Fibroblast of villous mesenchyme (primary cell): ENCODE results near the gene ATP5MK. TPM values are rescaled to one million over a fixed set of nuclear protein-coding genes. Genes with fewer than 3 reads are reported as not detected.
A peak's percentile ranks its signal among the peaks of the same experiment; 100 is the strongest.
"Not testable (repeated sequence)": the region's sequence is repeated elsewhere in the genome, so short reads cannot be mapped to it uniquely, and the experiment has no call there.

Experiments used
- DNase-seq: peaks from one replicate; pipeline ENCODE4 v3.0.0-alpha.2; 2010; ENCODE audit warnings: low read depth
- H3K4me3 ChIP-seq: 2 replicates; pipeline ENCODE4 v1.5.1; 2011; ENCODE audit warnings: low read depth, mild to moderate bottlenecking, low read length
- total RNA-seq: library from RNA; depleted of rRNA; stranded (reverse); fragments of >200 nt; gene quantifications from 2 replicates; pipeline ENCODE4 v1.2.3, GENCODE V29; 2012
- TF ChIP-seq, protein P1 (sequence below): IDR thresholded peaks from 2 replicates; pipeline ENCODE4 v1.5.1; 2012; ENCODE audit warnings: low read depth, mild to moderate bottlenecking, low read length; ENCODE audit not compliant: insufficient read depth

The ATP5MK gene
- total RNA-seq, 1 donor, result 217 TPM

DNA sequence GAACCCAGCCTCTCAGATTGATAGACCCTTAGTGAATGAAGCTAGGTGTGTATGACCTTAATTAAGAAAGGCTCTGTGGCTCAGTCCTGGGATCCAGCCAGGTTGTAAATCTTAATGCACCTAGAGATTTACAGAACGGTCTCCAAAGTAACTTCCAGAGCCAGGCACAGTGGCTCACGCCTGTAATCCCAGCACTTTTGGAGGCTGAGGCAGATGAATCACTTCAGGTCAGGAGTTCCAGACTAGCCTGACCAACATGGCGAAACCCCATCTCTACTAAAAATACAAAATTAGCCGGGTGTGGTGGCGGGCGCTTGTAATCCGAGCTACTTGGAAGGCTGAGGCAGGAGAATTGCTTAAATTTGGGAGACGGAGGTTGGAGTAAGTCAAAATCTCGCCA, 31.6 kb upstream of the ATP5MK start:
- DNase-seq, result no peak
- H3K4me3 ChIP-seq, result no peak overlapping the region
- TF ChIP-seq, protein P1, sequence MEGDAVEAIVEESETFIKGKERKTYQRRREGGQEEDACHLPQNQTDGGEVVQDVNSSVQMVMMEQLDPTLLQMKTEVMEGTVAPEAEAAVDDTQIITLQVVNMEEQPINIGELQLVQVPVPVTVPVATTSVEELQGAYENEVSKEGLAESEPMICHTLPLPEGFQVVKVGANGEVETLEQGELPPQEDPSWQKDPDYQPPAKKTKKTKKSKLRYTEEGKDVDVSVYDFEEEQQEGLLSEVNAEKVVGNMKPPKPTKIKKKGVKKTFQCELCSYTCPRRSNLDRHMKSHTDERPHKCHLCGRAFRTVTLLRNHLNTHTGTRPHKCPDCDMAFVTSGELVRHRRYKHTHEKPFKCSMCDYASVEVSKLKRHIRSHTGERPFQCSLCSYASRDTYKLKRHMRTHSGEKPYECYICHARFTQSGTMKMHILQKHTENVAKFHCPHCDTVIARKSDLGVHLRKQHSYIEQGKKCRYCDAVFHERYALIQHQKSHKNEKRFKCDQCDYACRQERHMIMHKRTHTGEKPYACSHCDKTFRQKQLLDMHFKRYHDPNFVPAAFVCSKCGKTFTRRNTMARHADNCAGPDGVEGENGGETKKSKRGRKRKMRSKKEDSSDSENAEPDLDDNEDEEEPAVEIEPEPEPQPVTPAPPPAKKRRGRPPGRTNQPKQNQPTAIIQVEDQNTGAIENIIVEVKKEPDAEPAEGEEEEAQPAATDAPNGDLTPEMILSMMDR, result no peak

DNA sequence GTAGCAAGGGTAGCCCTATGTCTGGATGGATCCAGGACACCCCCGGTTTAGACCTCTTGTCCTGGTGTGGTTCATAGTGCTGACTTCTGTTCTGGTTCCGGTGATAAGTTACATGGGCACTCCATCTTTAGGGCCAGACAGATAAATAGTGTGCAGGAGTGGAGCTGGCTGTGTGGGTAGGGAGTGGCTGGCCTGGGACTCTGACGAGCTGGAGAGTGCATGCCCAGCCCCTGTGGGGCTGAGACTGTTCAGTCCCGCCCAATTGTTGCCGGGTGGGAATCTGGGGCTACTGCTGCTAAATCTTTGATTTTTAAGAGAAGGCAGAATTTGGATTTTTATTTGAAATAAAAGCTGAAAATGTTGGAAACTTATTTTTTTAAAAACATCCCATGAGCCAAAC, 27.5 kb upstream of the ATP5MK start:
- no peak overlapping the region for H3K4me3 ChIP-seq
- TF ChIP-seq, protein P1, result no peak
- no peak for DNase-seq

DNA sequence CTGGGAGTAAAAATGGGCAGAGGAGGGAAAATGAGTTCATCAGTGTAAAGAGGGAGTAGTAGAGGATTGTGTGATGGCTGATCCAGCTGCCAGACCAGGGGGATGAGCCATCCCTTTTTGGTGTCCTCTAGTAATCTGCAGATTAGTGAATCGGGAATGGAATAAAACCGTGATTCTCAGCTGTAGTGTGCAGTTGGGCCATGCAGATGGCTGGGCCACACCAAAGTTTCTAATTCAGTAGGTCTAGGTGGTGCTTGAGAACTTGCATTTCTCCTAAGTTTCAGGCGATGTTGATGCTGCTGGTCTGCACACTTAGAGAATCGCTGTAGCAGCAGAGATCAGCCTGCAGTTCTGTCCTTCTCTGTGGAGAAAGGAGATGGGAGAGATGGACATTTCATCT, 22.8 kb upstream of the ATP5MK start:
- H3K4me3 ChIP-seq, result no peak overlapping the region
- no peak for DNase-seq
- TF ChIP-seq, protein P1, result no peak

DNA sequence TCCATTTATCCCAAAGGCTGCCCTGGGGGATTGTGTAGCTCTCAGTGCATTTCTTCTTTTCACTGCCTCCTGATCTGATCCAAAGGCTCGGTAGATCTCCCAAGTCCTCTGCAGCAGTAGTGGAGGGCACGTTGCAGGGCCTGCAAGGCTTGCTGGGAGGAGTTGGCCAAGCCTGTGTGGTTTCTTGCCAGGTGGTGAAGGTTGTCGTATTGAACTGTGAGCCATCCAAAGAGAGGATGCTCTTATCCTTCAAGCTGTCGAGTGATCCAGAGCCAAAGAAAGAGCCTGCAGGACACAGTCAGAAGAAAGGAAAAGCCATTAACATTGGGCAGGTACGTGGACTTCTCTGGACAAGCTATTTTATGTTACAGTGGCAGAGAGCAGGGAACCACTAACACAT, 21.3 kb upstream of the ATP5MK start:
- no peak for DNase-seq
- TF ChIP-seq, protein P1, result no peak
- H3K4me3 ChIP-seq, result no peak overlapping the region

DNA sequence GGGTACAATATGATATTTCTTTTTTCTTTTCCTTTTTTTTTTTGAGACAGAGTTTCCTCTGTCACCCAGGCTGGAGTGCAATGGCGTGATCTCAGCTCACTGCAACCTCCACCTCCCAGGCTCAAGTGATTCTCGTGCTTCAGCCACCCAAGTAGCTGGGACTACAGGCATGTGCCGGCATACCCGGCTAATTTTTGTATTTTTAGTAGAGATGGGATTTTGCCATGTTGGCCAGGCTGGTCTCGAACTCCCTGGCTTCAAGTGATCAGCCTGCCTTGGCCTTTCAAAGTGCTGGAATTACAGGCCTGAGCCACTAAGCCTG, 20.8 kb upstream of the ATP5MK start:
- DNase-seq, result not testable (repeated sequence)

DNA sequence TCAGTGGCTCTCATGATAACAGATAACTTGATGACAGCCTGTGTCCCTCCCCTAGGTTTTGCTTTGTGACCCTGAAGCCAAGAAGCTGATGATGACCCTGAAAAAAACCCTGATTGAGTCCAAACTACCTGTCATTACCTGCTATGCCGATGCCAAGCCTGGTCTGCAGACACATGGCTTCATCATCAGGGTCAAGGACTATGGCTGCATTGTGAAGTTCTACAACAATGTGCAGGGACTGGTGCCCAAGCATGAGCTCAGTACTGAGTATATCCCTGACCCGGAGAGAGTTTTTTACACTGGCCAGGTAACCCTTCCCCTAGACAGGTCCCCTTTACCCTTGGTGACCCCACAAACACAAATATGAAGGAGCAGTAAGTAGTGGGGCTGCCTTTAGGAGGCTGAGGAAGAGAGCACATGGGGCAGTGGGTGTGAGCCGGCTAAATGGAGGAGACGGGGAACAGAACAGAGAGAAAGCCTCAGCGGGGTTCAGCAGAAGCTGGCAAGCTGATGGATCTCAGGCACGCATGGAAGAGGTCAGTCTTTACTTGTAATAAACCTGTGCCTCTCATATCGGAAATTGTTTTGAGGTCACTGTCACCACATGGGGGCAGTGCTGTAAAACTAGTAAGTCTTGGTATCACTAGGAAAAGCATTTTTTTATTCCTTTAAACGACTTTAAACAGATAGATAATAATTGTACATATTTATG, 20.3 kb upstream of the ATP5MK start:
- no peak overlapping the region for H3K4me3 ChIP-seq
- TF ChIP-seq, protein P1, result peak; percentile 60
- peak; percentile 76 for DNase-seq

More for the DNA sequence above, 20.8 kb upstream of the ATP5MK start:
- H3K4me3 ChIP-seq, result not testable (repeated sequence)

DNA sequence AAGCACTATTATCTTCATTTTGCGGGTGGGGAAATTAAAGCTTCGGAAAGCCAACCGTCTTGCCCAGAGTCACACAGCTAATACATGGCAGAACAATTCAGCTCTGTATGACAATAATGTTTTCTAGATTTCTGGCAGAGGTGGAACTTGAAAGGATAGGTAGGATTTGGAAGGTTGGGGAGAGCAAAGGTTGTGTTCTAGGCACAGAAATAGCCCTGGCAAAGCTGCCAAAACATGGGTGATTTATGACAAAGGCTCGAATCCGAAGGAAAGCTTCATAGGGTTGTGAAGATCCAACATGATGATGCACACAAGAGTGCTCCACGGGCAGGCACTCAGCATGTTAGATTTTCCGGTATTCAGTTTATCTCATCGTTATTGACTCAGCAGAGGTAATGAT, 19.3 kb upstream of the ATP5MK start:
- DNase-seq, result no peak
- TF ChIP-seq, protein P1, result no peak
- H3K4me3 ChIP-seq, result no peak overlapping the region
